NCI-H2196 (cell line): ENCODE data around the gene HMGCS2.
A peak's percentile ranks its signal among the peaks of the same experiment; 100 is the strongest.
"Not testable (repeated sequence)": the region's sequence is repeated elsewhere in the genome, so short reads cannot be mapped to it uniquely, and the experiment has no call there.

Experiments used
- DNase-seq: peaks from one replicate; lab custom pipeline; 2025; ENCODE audit not compliant: unreplicated experiment; lab: John Stamatoyannopoulos, UW

Gene HMGCS2

DNA sequence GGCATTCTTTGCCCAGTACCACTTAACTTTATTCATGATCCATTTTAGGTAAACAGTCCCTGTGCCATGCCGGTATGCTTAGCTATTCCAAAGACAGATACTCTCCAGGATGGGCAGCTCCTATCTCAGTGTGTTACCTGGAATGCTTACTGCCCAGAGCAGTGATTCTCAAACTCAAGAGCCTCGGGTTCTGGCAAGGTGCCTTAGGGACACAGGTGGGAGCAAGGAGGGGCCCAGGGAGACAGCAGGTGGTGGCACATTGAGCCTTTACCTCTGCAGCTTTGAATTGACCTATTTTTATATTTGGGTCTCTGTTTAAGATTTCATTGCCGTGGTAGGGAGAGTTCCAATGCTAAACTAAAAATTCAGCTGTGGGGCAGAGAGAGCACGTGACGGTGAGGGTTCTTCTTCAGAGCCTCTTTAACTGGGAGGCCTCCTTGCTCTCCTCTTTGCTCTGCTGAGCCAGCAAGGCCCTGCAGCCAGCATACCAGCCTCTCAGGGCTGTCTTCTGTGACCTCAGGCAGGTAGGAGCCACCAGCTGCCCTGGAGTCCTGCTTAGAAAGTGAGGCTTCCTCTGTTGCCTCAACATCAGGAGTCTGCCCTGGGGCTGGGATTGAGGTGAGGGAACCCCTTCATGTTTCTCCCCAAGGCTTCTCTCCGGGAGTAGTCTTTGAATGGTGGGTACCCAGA is 36.8 kb downstream of the HMGCS2 start:
- DNase-seq: no peak

DNA sequence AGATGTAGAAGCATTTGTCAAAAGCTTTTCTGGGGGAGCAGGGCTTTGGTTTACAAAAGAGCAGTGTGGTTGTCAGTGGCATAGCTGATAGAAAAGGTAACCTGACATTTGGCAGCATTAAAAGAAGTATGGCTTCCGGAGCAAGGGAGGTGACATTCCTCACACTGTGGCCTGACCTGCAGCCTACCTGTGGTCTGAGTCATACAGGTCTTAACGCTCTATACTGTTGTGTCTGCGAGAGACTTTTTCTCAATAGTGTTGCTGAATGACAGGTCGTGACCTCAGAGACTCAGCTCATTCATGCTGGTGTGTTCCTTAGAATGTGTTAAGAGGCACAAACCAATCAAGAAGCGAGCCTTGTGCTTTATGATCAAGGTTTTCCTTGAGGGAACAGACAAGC is 37.6 kb downstream of the HMGCS2 start:
- no peak for DNase-seq

DNA sequence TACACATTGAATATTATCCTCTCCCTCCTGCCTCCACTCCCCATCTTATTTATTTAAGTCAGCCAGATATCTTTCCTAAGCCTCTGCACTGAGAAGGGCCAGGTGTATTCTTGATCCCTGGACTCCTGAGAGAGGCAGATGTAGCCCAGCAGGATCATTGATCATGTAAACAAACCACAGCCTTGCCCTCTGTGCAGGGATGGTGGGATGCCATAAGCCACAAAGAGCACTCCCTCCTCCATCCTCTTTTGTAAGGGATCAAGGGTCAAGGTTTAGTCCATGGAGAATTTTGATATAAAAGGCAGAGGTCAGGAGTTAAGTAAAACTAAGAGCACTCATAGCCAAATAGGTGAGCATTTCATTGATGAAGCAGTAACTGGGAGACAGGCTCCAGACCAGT is 39.7 kb downstream of the HMGCS2 start:
- no peak for DNase-seq

DNA sequence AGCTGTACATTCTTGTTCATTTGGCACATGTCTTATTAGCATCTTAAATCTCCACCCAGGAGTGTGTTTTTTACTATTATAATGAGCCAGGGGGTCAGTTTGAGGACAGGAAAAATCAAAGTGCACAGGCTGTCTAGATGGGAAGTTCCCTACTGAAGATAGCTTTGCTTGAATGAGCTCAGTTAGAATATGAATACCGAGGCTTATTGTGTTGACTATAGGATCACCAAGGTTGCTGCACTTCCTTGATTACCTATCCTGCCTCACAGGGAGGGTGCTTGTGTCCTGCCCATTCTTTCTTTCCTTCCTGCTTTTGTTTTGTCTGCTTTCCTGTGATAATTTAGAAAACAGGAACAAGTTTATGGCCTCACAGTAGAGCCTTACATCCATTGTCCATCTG is 40.7 kb downstream of the HMGCS2 start:
- DNase-seq: no peak

GRCh38 chr1:119725626-119726025 is 43.1 kb downstream of the HMGCS2 start:
- DNase-seq: no peak

DNA sequence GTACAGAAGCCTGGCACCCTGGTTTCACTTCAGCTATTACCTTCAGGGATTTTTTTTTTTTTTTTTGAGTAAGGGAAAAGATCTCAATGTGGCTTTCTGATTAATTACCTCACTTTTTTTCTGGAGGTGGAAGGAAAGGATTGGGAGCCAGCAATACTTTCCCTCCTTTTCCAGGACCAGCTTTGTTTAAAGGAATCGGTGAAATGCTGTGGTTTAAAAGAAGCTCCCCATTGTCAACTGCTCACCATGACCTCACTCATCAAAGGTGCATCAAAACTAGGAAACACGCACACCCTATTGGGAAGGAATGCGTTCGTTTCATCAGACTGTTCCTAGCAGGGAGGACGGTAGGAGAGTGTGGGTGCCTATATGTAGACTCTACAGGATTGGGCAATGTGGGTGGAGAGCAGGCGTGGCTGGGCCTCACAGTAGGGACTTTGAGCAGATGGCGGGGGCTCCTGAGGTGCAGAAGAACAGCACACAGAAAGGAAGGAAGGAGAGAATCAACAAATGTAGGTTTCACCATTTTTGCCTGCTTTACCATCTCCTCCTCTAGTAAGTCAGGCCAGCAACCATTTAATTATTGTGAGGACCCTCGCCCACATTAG is 44.0 kb downstream of the HMGCS2 start:
- DNase-seq: no peak

DNA sequence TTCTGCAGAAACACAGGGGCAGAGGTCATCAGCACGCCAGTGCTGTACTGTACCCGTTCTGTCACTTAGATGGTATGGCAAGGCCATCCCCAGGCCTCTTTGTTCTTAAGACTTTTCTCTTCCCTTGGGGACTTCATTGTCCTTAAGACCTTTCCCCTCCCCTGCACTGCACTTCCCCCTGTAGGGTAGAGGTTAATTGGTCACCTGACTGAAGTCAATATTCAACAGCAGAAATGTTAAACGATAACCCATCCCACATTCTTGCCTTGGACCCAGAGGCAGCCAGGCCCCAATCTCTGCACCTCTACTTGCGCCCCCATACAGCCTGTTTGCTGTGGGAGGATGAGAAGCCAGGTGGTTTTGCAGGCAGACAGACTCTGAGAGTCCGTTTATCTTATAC is 46.8 kb downstream of the HMGCS2 start:
- no peak for DNase-seq

DNA sequence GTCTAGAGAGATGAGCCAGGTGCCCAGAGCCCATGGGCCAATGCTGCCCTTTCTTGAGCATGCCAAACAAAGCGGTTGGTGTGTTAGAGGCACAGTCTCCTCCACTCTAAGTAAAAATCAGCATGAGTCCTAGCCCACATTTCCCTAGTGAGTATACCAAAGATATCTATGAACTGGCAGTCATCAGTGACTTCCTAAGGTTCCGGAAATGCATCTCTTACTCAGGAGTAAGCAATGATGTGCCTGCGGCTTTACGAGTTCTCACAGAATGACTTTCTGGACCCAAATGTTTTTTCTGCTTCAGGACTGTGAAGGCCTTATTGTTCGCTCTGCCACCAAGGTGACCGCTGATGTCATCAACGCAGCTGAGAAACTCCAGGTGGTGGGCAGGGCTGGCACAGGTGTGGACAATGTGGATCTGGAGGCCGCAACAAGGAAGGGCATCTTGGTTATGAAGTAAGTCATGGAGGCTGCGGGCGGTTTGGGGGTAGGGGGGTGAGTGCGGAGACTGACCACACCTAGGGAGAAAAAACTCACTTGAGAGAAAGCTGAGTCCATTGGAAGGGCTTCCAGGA is 47.8 kb downstream of the HMGCS2 start:
- no peak for DNase-seq

GRCh38 chr1:119718972-119719371 is 49.7 kb downstream of the HMGCS2 start:
- no peak for DNase-seq

GRCh38 chr1:119718409-119718808 is 50.3 kb downstream of the HMGCS2 start:
- no peak for DNase-seq

GRCh38 chr1:119715542-119715941 is 53.2 kb downstream of the HMGCS2 start:
- DNase-seq: no peak

- DNase-seq: no peak
These were observed 54.1 kb downstream of the HMGCS2 start for GRCh38 chr1:119714583-119714982.

- DNase-seq: no peak
These were observed 54.8 kb downstream of the HMGCS2 start for GRCh38 chr1:119713749-119714456.

- DNase-seq: no peak
These were observed 55.5 kb downstream of the HMGCS2 start for GRCh38 chr1:119713039-119713748.

DNA sequence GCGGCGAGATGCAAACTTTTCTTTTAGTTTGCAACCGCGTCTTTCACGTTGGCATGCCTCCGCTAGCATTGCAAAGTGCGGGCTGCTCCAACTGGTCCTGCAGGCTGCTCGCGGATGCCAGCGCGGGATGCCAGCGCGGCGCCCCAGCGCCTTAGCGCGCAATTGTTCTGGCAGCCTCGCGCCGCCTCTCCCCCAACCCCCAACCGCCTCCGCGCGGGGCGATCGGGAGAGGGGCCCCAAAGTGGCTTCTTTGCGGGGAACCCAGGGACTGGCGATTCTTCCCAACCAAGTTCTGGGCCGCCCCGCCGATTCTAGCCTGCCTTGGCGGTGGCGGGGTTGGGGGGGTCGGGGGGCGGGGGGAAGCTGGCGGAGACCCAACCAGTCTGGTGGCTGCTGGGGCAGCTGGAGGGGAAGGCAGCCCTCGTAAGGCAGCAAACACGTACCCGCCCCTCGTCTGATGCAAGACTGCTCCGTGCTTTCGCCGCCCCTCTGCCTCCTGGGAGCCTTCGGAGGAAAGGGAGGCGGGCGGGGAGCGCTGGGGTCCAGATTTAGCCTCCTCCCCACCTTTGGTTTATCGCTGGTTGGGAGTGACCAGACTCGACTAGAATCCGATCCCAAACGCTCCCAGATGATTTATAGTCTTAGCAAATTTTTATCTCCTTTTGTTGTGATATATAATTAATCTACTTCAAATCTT is 56.2 kb downstream of the HMGCS2 start:
- DNase-seq: peak; percentile 45

GRCh38 chr1:119711804-119712341 is 56.8 kb downstream of the HMGCS2 start, which contains the start of gene PHGDH:
TSS of gene PHGDH (plus strand) at chr1:119711934. CDS start at chr1:119712023, 89 bp downstream.
- DNase-seq: peak; percentile 74

GRCh38 chr1:119711356-119711803 is 57.3 kb downstream of the HMGCS2 start:
- DNase-seq: not testable (repeated sequence)

DNA sequence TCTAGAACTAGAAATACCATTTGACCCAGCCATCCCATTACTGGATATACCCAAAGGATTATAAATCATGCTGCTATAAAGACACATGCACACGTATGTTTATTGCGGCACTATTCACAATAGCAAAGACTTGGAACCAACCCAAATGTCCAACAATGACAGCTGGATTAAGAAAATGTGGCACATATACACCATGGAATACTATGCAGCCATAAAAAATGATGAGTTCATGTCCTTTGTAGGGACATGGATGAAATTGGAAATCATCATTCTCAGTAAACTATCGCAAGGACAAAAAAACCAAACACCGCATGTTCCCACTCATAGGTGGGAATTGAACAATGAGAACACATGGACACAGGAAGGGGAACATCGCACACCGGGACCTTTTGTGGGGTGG is 62.1 kb downstream of the HMGCS2 start:
- DNase-seq: not testable (repeated sequence)

GRCh38 chr1:119703666-119704450 is 64.8 kb downstream of the HMGCS2 start:
- DNase-seq: no peak
